Measurements from ENCODE around the gene NDUFB5.

The NDUFB5 gene

DNA sequence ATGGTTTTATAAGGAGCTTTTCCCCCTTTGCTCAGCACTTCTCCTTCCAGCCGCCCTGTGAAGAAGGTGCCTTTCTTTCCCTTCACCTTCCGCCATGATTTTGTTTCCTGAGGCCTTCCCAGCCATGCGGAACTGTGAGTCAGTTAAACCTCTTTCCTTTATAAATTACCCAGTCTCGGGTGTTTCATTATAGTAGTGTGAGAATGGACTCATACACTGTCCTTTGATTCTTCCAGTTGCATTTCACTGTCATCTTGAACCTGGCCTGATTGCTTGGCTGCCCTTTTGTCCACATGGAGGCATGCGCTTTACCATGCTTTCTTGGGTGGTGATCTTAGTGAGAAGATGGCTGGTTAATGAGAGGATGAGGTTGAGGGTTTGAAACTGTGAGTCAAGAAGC, 71.5 kb downstream of the NDUFB5 start:
- DNase-seq (ENCODE audit: low spot score) (no peak), FAIRE-seq (no peak)

All from urothelium cell line (cell line).